H1 (cell line): ENCODE data around the gene CYP4F3. TPM values are rescaled to one million over a fixed set of nuclear protein-coding genes. Genes with fewer than 3 reads are reported as not detected.

Source experiments
- CTCF ChIA-PET: fragments of 300-600 bp; sonication (Branson Sonifier 250); formaldehyde crosslinking; loops from one replicate; lab custom pipeline; 2021; ENCODE audit not compliant: partially characterized antibody; lab: Charles Lee
- POLR2A ChIA-PET: fragments of 300-600 bp; sonication (Branson Sonifier 250); formaldehyde crosslinking; loops from one replicate; lab custom pipeline; 2021; ENCODE audit warnings: inconsistent platforms; ENCODE audit not compliant: partially characterized antibody; lab: Charles Lee
- DNase-seq, 2 experiments: peaks; one replicate each; pipeline versions ENCODE4 v3.0.0 to v3.0.0-alpha.2; 2010 to 2022; ENCODE audit warnings: low spot score in 2 of 2, low read depth in 1 of 2, mixed read lengths in 1 of 2
- FAIRE-seq: peaks from 2 replicates; lab custom pipeline; 2011; peaks lifted over from hg19 to GRCh38; lab: Jason Lieb, UNC
- H2AFZ ChIP-seq: 2 replicates; pipeline ENCODE4 v1.8.1; 2012; ENCODE audit warnings: low read length, inconsistent platforms
- H2AK5ac ChIP-seq: 2 replicates; pipeline ENCODE4 v1.6.1; 2013; ENCODE audit warnings: low read depth, low read length
- H2BK120ac ChIP-seq: replicated peaks from 2 replicates; pipeline ENCODE3; 2013; ENCODE audit warnings: low read depth, low read length, inconsistent platforms
- H2BK12ac ChIP-seq: 2 replicates; pipeline ENCODE4 v1.6.1; 2013; ENCODE audit warnings: low read depth, low read length
- H2BK15ac ChIP-seq: 2 replicates; pipeline ENCODE4 v1.6.1; 2013; ENCODE audit warnings: low read length
- H2BK20ac ChIP-seq: 2 replicates; pipeline ENCODE4 v1.6.1; 2013; ENCODE audit warnings: low read length
- H2BK5ac ChIP-seq: 2 replicates; pipeline ENCODE4 v1.6.1; 2013; ENCODE audit warnings: low read depth, low read length
- H3K14ac ChIP-seq: 2 replicates; pipeline ENCODE4 v1.6.1; 2013; ENCODE audit warnings: inconsistent platforms; ENCODE audit not compliant: insufficient read length
- H3K18ac ChIP-seq: 2 replicates; pipeline ENCODE4 v1.6.1; 2013; ENCODE audit warnings: low read length; ENCODE audit errors: extremely low read depth
- H3K23ac ChIP-seq: 2 replicates; pipeline ENCODE4 v1.6.1; 2013; ENCODE audit warnings: inconsistent platforms; ENCODE audit not compliant: insufficient read length
- H3K23me2 ChIP-seq: 2 replicates; pipeline ENCODE4 v1.6.1; 2013; ENCODE audit warnings: low read depth, low read length
- H3K27ac ChIP-seq: 2 replicates; pipeline ENCODE4 v1.6.1; 2011; ENCODE audit warnings: low read depth, low read length, inconsistent platforms
- H3K27me3 ChIP-seq, 4 experiments: replicated peaks in 1 of 4; 1 replicate in 1 of 4; 2 replicates in 3 of 4; pipeline versions ENCODE4 v1.6.1 to v1.8.1; 2011 to 2013; ENCODE audit warnings: low read length in 3 of 4, mild to moderate bottlenecking in 3 of 4, inconsistent platforms in 2 of 4, mixed read lengths in 2 of 4, moderate library complexity in 1 of 4; ENCODE audit not compliant: control insufficient read depth in 3 of 4, insufficient read depth in 3 of 4; ENCODE audit errors: extremely low read depth in 1 of 4
- H3K36me3 ChIP-seq, 4 experiments: 2 replicates each; pipeline versions ENCODE4 v1.6.1 to v1.8.1; 2011 to 2013; ENCODE audit warnings: mild to moderate bottlenecking in 4 of 4, low read length in 3 of 4, moderate library complexity in 2 of 4, control low read depth in 1 of 4, inconsistent platforms in 1 of 4; ENCODE audit not compliant: insufficient read depth in 4 of 4, control insufficient read depth in 2 of 4
- H3K4ac ChIP-seq: replicated peaks from 2 replicates; pipeline ENCODE3; 2013; ENCODE audit warnings: low read length, low read depth, mixed read lengths, inconsistent platforms; ENCODE audit not compliant: insufficient read length
- H3K4me1 ChIP-seq, 4 experiments: replicated peaks in 1 of 4; 1 replicate in 1 of 4; 2 replicates in 3 of 4; pipeline versions ENCODE4 v1.6.1 to v1.8.1; 2011 to 2013; ENCODE audit warnings: low read length in 3 of 4, inconsistent platforms in 2 of 4, mixed read lengths in 1 of 4; ENCODE audit not compliant: insufficient read depth in 4 of 4, control insufficient read depth in 3 of 4
- H3K4me2 ChIP-seq, 2 experiments: 2 replicates each; pipeline versions ENCODE4 v1.6.1 to v1.8.1; 2011 to 2013; ENCODE audit warnings: low read depth in 2 of 2, low read length in 2 of 2, control low read depth in 1 of 2, inconsistent platforms in 1 of 2, mild to moderate bottlenecking in 1 of 2; ENCODE audit not compliant: insufficient read depth in 1 of 2
- H3K4me3 ChIP-seq, 4 experiments: fragments of 200-600, 300-600 bp in 1 of 4; sonication (generic), shearing (Covaris generic), sonication (Bioruptor Twin) in 1 of 4; 2 replicates each; pipeline versions ENCODE4 v1.5.1 to v1.8.1; 2011 to 2016; ENCODE audit warnings: low read length in 4 of 4, low read depth in 3 of 4, control low read depth in 2 of 4, inconsistent platforms in 2 of 4, mild to moderate bottlenecking in 2 of 4, mixed read lengths in 1 of 4, moderate library complexity in 1 of 4; ENCODE audit not compliant: insufficient read depth in 2 of 4; ENCODE audit errors: extremely low read depth in 1 of 4
- H3K56ac ChIP-seq: replicated peaks from 2 replicates; pipeline ENCODE3; 2013; ENCODE audit warnings: low read depth, mild to moderate bottlenecking, mixed read lengths, low read length, inconsistent platforms; ENCODE audit not compliant: insufficient read length
- H3K79me1 ChIP-seq: 2 replicates; pipeline ENCODE4 v1.6.1; 2013; ENCODE audit warnings: low read depth, low read length, control low read depth
- H3K79me2 ChIP-seq, 2 experiments: 2 replicates each; pipeline versions ENCODE4 v1.6.1 to v1.8.1; 2012 to 2013; ENCODE audit warnings: low read length in 2 of 2, mild to moderate bottlenecking in 2 of 2, inconsistent platforms in 1 of 2; ENCODE audit not compliant: insufficient read depth in 2 of 2, control insufficient read depth in 1 of 2
- H3K9ac ChIP-seq, 4 experiments: replicated peaks in 1 of 4; 1 replicate in 1 of 4; 2 replicates in 3 of 4; pipeline versions ENCODE4 v1.6.1 to v1.8.1; 2011 to 2013; ENCODE audit warnings: low read depth in 3 of 4, low read length in 3 of 4, control low read depth in 2 of 4, mild to moderate bottlenecking in 2 of 4, moderate library complexity in 2 of 4, inconsistent platforms in 1 of 4; ENCODE audit errors: extremely low read depth in 1 of 4
- H3K9me3 ChIP-seq, 2 experiments: 2 replicates each; pipeline versions ENCODE4 v1.6.1 to v1.8.1; 2012 to 2013; ENCODE audit warnings: mild to moderate bottlenecking in 2 of 2, moderate library complexity in 2 of 2, control low read depth in 1 of 2, inconsistent platforms in 1 of 2, low read depth in 1 of 2, low read length in 1 of 2, mixed read lengths in 1 of 2; ENCODE audit not compliant: insufficient read depth in 2 of 2
- H4K20me1 ChIP-seq, 2 experiments: replicated peaks in 1 of 2; 2 replicates each; pipeline versions ENCODE3 to v1.8.1; 2011 to 2013; ENCODE audit warnings: inconsistent platforms in 2 of 2, low read length in 2 of 2, mild to moderate bottlenecking in 1 of 2; ENCODE audit not compliant: insufficient read depth in 2 of 2, control insufficient read depth in 1 of 2
- H4K5ac ChIP-seq: 2 replicates; pipeline ENCODE4 v1.6.1; 2013; ENCODE audit warnings: low read length, low read depth, mixed read lengths, inconsistent platforms; ENCODE audit not compliant: insufficient read length
- H4K8ac ChIP-seq: 2 replicates; pipeline ENCODE4 v1.8.0; 2013; ENCODE audit warnings: mild to moderate bottlenecking, moderate library complexity, low read length, inconsistent platforms; ENCODE audit not compliant: insufficient read depth; ENCODE audit errors: extremely low read depth
- H4K91ac ChIP-seq: replicated peaks from 2 replicates; pipeline ENCODE3; 2013; ENCODE audit warnings: low read length, mixed read lengths, inconsistent platforms; ENCODE audit not compliant: insufficient read length
- ASH2L ChIP-seq: fragments of 200-600, 300-600 bp; sonication (generic); IDR thresholded peaks from one replicate; pipeline ENCODE4 v1.7.1; 2017; ENCODE audit warnings: low read length
- CHD2 ChIP-seq: IDR thresholded peaks from 2 replicates; pipeline ENCODE4 v1.6.1; 2012; ENCODE audit warnings: low read length, improper control_type of control experiment
- E2F6 ChIP-seq: IDR thresholded peaks from 2 replicates; pipeline ENCODE4 v1.6.1; 2012; ENCODE audit warnings: inconsistent platforms
- GABPA ChIP-seq: IDR thresholded peaks from 2 replicates; pipeline ENCODE4 v1.6.1; 2011; ENCODE audit warnings: mild to moderate bottlenecking, low read length, moderate library complexity, borderline replicate concordance; ENCODE audit not compliant: insufficient read depth
- GTF2F1 ChIP-seq: IDR thresholded peaks from 2 replicates; pipeline ENCODE4 v1.6.1; 2012; ENCODE audit warnings: low read depth, low read length, improper control_type of control experiment, borderline replicate concordance
- HDAC2 ChIP-seq, 2 experiments: fragments of 300-600 bp in 1 of 2; sonication (generic) in 1 of 2; IDR thresholded peaks; 2 replicates each; pipeline ENCODE4 v1.6.1; 2011 to 2012; ENCODE audit warnings: low read depth in 2 of 2, low read length in 2 of 2, mild to moderate bottlenecking in 2 of 2, moderate library complexity in 2 of 2, borderline replicate concordance in 1 of 2, inconsistent platforms in 1 of 2
- POU5F1 ChIP-seq: IDR thresholded peaks from 2 replicates; pipeline ENCODE4 v1.6.1; 2011; ENCODE audit warnings: low read depth, mild to moderate bottlenecking, low read length, moderate library complexity
- RBBP5 ChIP-seq: IDR thresholded peaks from 2 replicates; pipeline ENCODE4 v1.7.1; 2012; ENCODE audit warnings: low read depth, mild to moderate bottlenecking, inconsistent platforms, low read length, moderate library complexity, borderline replicate concordance
- RXRA ChIP-seq: IDR thresholded peaks from 2 replicates; pipeline ENCODE4 v1.6.1; 2011; ENCODE audit warnings: low read depth, mild to moderate bottlenecking, low read length, moderate library complexity; ENCODE audit not compliant: insufficient read depth
- SAP30 ChIP-seq: fragments of 300-600 bp; sonication (generic); IDR thresholded peaks from 2 replicates; pipeline ENCODE4 v1.7.1; 2012; ENCODE audit warnings: low read length, moderate library complexity, mild to moderate bottlenecking, inconsistent platforms; ENCODE audit not compliant: insufficient read depth, insufficient replicate concordance
- SIN3A ChIP-seq, 2 experiments: IDR thresholded peaks in 1 of 2; conservative IDR thresholded peaks in 1 of 2; 2 replicates each; pipeline ENCODE4 v1.6.1; 2011 to 2012; ENCODE audit warnings: low read length in 2 of 2, improper control_type of control experiment in 1 of 2, low read depth in 1 of 2, mild to moderate bottlenecking in 1 of 2
- SIRT6 ChIP-seq: IDR thresholded peaks from one replicate; pipeline ENCODE4 v1.7.1; 2012; ENCODE audit warnings: low read length, inconsistent platforms
- TAF7 ChIP-seq: optimal IDR thresholded peaks from 2 replicates; pipeline ENCODE3; 2011; ENCODE audit warnings: low read depth, mild to moderate bottlenecking, inconsistent platforms, low read length, moderate library complexity, borderline replicate concordance
- TEAD4 ChIP-seq: IDR thresholded peaks from 2 replicates; pipeline ENCODE4 v1.6.1; 2012; ENCODE audit warnings: low read depth, low read length, inconsistent platforms, mixed read lengths
- WGBS, 2 experiments: shearing (Covaris generic) in 1 of 2; methylation state at CpG; one replicate each; pipeline versions ENCODE4 v1.1.6 to v1.1.7; 2013 to 2015; ENCODE audit warnings: low lambda C conversion rate in 2 of 2, mixed read lengths in 2 of 2, inconsistent platforms in 1 of 2, low coverage in 1 of 2, missing lambda C conversion rate in 1 of 2; ENCODE audit not compliant: insufficient replicate concordance in 2 of 2, insufficient coverage in 1 of 2, insufficient read length in 1 of 2; ENCODE audit errors: extremely low coverage in 1 of 2, missing lambda C conversion rate in 1 of 2; 5-methylcytosine and 5-hydroxymethylcytosine counted together
- polyA plus RNA-seq, 7 experiments: library from polyadenylated mRNA; depleted of rRNA in 3 of 7; stranded (reverse) in 5 of 7; unstranded in 2 of 7; fragments of >200 nt in 5 of 7; fragments of 200-250 nt in 2 of 7; gene quantifications; 1 replicate in 5 of 7; 2 replicates in 1 of 7; 4 replicates in 1 of 7; pipeline versions ENCODE4 v1.2.1 to v1.2.3, GENCODE V29; 2011 to 2013; ENCODE audit warnings: missing spikeins in 2 of 7, mixed read lengths in 2 of 7
- total RNA-seq: library from RNA; stranded (reverse); fragmentation: NEBNext Ultra II Directional; extraction: Animal tissue kit (Norgen Biotek cat#: 25700); gene quantifications from 2 replicates; pipeline ENCODE4 v1.2.1, GENCODE V29; 2021

The CYP4F3 gene
- total and polyA plus RNA-seq, 2 of the 8 experiments (the other 6 are each of a cell fraction or from before 2014, with no cell fraction given): not detected

- Histone ChIP-seq H3K23ac (no peak overlapping the region), H4K8ac (no peak overlapping the region), H4K91ac (no peak overlapping the region), H3K4ac (no peak overlapping the region), H2BK15ac (no peak overlapping the region), H2BK20ac (no peak overlapping the region), H3K14ac (no peak overlapping the region), H2AK5ac (no peak overlapping the region), H2BK12ac (no peak overlapping the region), H3K4me2 (no peak overlapping the region), H3K56ac (no peak overlapping the region), H3K27me3 (no peaks in the 10 kb centered on the region), H2BK120ac (no peak overlapping the region), H3K36me3 (no peaks in the 10 kb centered on the region), H4K5ac (no peak overlapping the region), H3K79me2 (no peaks in the 10 kb centered on the region), H2AFZ (no peak overlapping the region), H3K9me3 (peaks cover 65 to 71% of the 10 kb centered on the region in 2 experiments), H2BK5ac (no peak overlapping the region), H3K4me3 (no peak overlapping the region), H3K4me1 (no peaks in the 10 kb centered on the region), H3K27ac (no peak overlapping the region), H3K18ac (no peak overlapping the region), H3K79me1 (no peaks in the 10 kb centered on the region), H4K20me1 (no peaks in the 10 kb centered on the region), H3K9ac (no peak overlapping the region), H3K23me2 (no peaks in the 10 kb centered on the region)
- FAIRE-seq (no peak), DNase-seq (no peak)
- POLR2A ChIA-PET: no interaction called here
- CTCF ChIA-PET: no interaction called here
- 80% methylated on average over 11 of the region's 11 CpGs; no CpG with 5 or more reads in 1 of the 2 experiments for WGBS, 2 experiments
- no peak for TF ChIP-seq RBBP5
- TF ChIP-seq E2F6: no peak
- no peak for TF ChIP-seq SIRT6
- TF ChIP-seq GTF2F1: no peak
- TF ChIP-seq GABPA: no peak
- no peak for TF ChIP-seq RXRA
- no peak for TF ChIP-seq TAF7
- TF ChIP-seq SIN3A (conservative IDR thresholded peaks at IDR 0.05 in 1 of 2, IDR thresholded peaks at IDR 0.05 in 1 of 2; ENCODE audit: low read depth in 1 of 2, low read length in 2 of 2): no peak
- no peak for TF ChIP-seq SAP30
- no peak for TF ChIP-seq POU5F1
- TF ChIP-seq TEAD4: no peak
- no peak for TF ChIP-seq ASH2L
- TF ChIP-seq HDAC2 (IDR thresholded peaks at IDR 0.05; ENCODE audit: borderline replicate concordance in 1 of 2, low read depth in 2 of 2, low read length in 2 of 2): no peak
- TF ChIP-seq CHD2: no peak
Observed at GRCh38 chr19:15622991-15623390, 17.7 kb upstream of the CYP4F3 start.
